Gastroesophageal sphincter (tissue), 4 donors: Measurements from ENCODE around the gene ERC1. TPM values are rescaled to one million over a fixed set of nuclear protein-coding genes. Genes with fewer than 3 reads are reported as not detected.

Experiments
- ATAC-seq: fragments of 150-250 bp; one replicate; pipeline ENCODE4 v1.9.1; 2016; ENCODE audit warnings: mild to moderate bottlenecking, moderate library complexity
- H3K27ac ChIP-seq, 4 donors: fragments of 200-600 bp; sonication (generic) in 3 of 4; 1 replicate in 3 of 4; 2 replicates in 1 of 4; pipeline ENCODE4 v1.5.1; 2016 to 2019
- H3K27me3 ChIP-seq: fragments of 200-600 bp; sonication (generic); one replicate; pipeline ENCODE4 v1.5.1; 2019
- H3K36me3 ChIP-seq, 2 donors: fragments of 200-600 bp; sonication (generic); one replicate each; pipeline ENCODE4 v1.5.1; 2019; ENCODE audit warnings: control low read depth in 1 of 2
- H3K4me1 ChIP-seq, 3 donors: fragments of 200-600 bp; sonication (generic); 1 replicate in 2 of 3; 2 replicates in 1 of 3; pipeline ENCODE4 v1.5.1; 2016 to 2019; ENCODE audit warnings: control low read depth in 2 of 3
- H3K4me3 ChIP-seq, 2 donors: fragments of 200-600 bp; sonication (generic); one replicate each; pipeline ENCODE4 v1.5.1; 2019; ENCODE audit warnings: mild to moderate bottlenecking in 1 of 2, moderate library complexity in 1 of 2
- H3K9me3 ChIP-seq, 3 donors: fragments of 200-600 bp; sonication (generic); one replicate each; pipeline ENCODE4 v1.5.1; 2017 to 2019; ENCODE audit warnings: control low read depth in 2 of 3
- EP300 ChIP-seq: sonication (generic); formaldehyde crosslinking; IDR thresholded peaks from one replicate; pipeline ENCODE4 v1.6.1; 2017; ENCODE audit warnings: antibody characterized with exemption, mild to moderate bottlenecking
- POLR2A ChIP-seq, 2 donors: fragments of 450-650 bp; IDR thresholded peaks; one replicate each; pipeline ENCODE4 v1.6.1; 2017; ENCODE audit warnings: antibody characterized with exemption in 2 of 2, mild to moderate bottlenecking in 2 of 2, moderate library complexity in 1 of 2
- POLR2AphosphoS5 ChIP-seq: sonication (generic); formaldehyde crosslinking; IDR thresholded peaks from one replicate; pipeline ENCODE4 v1.6.1; 2017; ENCODE audit warnings: antibody characterized with exemption
- WGBS, 2 donors: methylation state at CpG; one replicate each; pipeline ENCODE4 v1.1.5; 2018; ENCODE audit warnings: low coverage in 1 of 2; 5-methylcytosine and 5-hydroxymethylcytosine counted together
- total RNA-seq, 4 donors: library from RNA; depleted of rRNA; stranded (reverse); fragments of >200 nt; gene quantifications; one replicate each; pipeline ENCODE4 v1.1.0, GENCODE V29; 2016
- TF ChIP-seq, protein P1 (sequence below), 4 experiments: fragments of 200-600 bp in 2 of 4; fragments of 450-650 bp in 2 of 4; sonication (generic) in 1 of 4; IDR thresholded peaks; one replicate each; pipeline ENCODE4 v1.5.1; 2017 to 2019; ENCODE audit warnings: antibody characterized with exemption in 4 of 4, mild to moderate bottlenecking in 2 of 4, moderate library complexity in 2 of 4

The ERC1 gene
- total RNA-seq, 4 donors from 2014 or later: 38.3 to 80.2 (median 58.4) TPM

DNA sequence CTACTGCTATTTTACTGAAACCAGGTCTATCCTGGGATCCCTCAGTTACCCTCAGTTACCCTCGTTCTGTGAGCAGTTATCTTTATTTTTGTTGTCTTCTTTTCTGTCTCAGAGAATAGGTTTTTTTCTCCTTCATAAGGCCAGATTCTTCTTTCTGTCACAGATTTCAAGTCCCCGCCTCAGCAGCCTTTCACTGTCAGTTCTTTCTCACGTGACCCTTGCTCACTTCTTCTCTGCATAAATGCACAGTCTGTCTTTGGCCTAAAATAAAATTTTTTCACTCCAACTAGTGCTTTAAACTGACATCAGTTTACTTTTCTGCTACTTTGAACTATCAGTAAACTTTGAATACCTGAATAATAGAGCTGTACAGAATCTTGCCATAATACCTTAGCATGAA, 299.7 kb downstream of the ERC1 start:
- H3K4me3 ChIP-seq: no peak overlapping the region
- no peak for ATAC-seq
- 79 to 90% methylated on average over 2 to 3 of the region's 3 CpGs for WGBS, 2 donors

DNA sequence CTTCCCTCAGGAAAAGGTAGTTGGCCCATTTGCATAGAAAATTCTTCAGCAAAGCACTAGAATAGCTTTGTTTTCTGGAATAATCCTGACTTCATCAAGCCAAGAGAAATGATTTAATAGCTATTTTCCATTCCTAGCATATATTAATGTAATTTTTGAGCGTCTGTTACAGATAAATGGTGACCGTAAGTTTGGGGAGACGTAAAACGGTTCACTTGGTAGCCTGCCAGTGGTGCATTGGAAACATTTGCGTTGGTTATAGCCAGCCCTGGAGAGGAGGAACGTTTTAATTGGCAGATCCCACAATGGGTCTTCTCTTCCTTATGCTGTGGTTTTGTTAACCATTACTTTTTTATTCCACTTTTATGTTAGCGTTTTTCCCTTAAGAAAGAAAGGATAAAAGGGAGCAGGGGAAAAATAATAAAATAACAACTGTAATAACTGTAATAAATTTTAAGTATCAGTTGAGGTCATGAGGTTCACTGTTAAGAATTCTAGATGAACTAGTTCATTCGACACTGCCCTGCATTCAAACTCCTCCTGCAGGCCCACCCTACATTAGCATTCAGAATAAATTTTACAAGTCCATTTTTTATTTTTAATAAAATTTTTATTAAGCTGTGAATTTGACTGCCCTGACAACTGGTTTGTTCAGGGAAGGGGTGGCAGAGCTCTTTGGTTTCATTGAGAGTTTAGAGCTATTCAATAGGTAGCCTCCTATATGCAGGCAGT, 300.7 kb downstream of the ERC1 start:
- H3K9me3 ChIP-seq: no peaks in the 10 kb centered on the region
- WGBS, 2 donors: 53 to 63% methylated on average over 8 of the region's 8 CpGs
- peaks cover 0 to 9% (median 0%) of the 10 kb centered on the region in 3 donors for H3K4me1 ChIP-seq
- no peak overlapping the region for H3K4me3 ChIP-seq
- H3K27me3 ChIP-seq: no peaks in the 10 kb centered on the region
- no peak for ATAC-seq
- TF ChIP-seq POLR2A (IDR thresholded peaks at IDR 0.05) (no peak), EP300 (no peak), POLR2AphosphoS5 (no peak)
- TF ChIP-seq, protein P1, sequence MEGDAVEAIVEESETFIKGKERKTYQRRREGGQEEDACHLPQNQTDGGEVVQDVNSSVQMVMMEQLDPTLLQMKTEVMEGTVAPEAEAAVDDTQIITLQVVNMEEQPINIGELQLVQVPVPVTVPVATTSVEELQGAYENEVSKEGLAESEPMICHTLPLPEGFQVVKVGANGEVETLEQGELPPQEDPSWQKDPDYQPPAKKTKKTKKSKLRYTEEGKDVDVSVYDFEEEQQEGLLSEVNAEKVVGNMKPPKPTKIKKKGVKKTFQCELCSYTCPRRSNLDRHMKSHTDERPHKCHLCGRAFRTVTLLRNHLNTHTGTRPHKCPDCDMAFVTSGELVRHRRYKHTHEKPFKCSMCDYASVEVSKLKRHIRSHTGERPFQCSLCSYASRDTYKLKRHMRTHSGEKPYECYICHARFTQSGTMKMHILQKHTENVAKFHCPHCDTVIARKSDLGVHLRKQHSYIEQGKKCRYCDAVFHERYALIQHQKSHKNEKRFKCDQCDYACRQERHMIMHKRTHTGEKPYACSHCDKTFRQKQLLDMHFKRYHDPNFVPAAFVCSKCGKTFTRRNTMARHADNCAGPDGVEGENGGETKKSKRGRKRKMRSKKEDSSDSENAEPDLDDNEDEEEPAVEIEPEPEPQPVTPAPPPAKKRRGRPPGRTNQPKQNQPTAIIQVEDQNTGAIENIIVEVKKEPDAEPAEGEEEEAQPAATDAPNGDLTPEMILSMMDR (IDR thresholded peaks at IDR 0.05): no peak
- peaks cover 0 to 10% of the 10 kb centered on the region in 2 donors for H3K36me3 ChIP-seq
- no peak overlapping the region for H3K27ac ChIP-seq

More for the DNA sequence above, 299.7 kb downstream of the ERC1 start:
- Histone ChIP-seq H3K27ac (no peak overlapping the region), H3K27me3 (no peaks in the 10 kb centered on the region), H3K9me3 (no peaks in the 10 kb centered on the region), H3K36me3 (peaks cover 0 to 10% of the 10 kb centered on the region in 2 donors), H3K4me1 (peaks cover 0 to 9% (median 0%) of the 10 kb centered on the region in 3 donors)
- TF ChIP-seq EP300: no peak
- TF ChIP-seq POLR2AphosphoS5: no peak

DNA sequence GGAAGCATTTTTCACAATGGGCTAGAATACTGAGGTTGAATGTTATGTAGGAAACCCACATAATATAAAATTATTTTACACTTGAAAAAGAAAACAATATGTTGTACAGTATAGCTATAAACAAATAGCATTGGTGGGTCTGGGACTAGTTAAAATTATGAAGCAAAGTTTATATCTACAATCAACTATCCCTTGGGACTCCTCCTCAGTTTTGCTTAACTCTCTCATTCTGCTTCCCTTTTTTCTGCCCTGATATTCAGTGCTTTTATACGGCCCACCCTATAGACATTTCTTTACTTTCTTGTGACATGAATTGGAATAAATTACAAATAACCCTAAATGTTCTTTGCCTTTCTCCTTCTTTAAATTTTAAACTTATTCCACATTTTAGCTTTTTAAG, 302.9 kb downstream of the ERC1 start:
- Histone ChIP-seq H3K4me3 (no peak overlapping the region), H3K9me3 (no peaks in the 10 kb centered on the region), H3K4me1 (peaks cover 0 to 9% (median 0%) of the 10 kb centered on the region in 3 donors), H3K36me3 (peaks cover 0 to 10% of the 10 kb centered on the region in 2 donors), H3K27me3 (no peaks in the 10 kb centered on the region), H3K27ac (no peak overlapping the region)
- TF ChIP-seq, protein P1 (IDR thresholded peaks at IDR 0.05): no peak
- no peak for TF ChIP-seq EP300
- no peak for TF ChIP-seq POLR2A (IDR thresholded peaks at IDR 0.05)
- TF ChIP-seq POLR2AphosphoS5: no peak
- no peak for ATAC-seq
- 77 to 88% methylated on average over 1 of the region's 1 CpG for WGBS, 2 donors

DNA sequence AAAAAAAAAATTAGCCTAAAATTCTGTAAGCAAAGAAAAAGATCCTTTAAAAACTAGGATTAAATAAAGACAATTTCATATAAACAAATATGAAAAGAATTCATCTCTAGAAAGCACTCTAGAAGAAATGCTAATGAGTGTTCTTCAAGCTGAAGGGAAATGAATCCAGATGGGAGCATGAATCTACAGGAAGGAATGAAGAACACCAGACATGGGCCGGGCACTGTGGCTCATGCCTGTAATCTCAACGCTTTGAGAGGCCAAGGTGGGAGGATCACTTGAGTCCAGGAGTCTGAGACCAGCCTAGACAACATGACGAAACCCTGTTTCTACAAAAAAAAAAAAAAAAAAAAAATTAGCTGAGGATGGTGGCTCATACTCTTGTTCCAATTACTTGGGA, 306.2 kb downstream of the ERC1 start:
- Histone ChIP-seq H3K4me1 (no peaks in the 10 kb centered on the region), H3K36me3 (peaks cover 0 to 7% of the 10 kb centered on the region in 2 donors), H3K27ac (no peak overlapping the region), H3K9me3 (no peaks in the 10 kb centered on the region), H3K27me3 (no peaks in the 10 kb centered on the region), H3K4me3 (no peak overlapping the region)
- TF ChIP-seq POLR2A (IDR thresholded peaks at IDR 0.05) (no peak), POLR2AphosphoS5 (no peak), EP300 (no peak)
- TF ChIP-seq, protein P1 (IDR thresholded peaks at IDR 0.05): no peak
- WGBS, 2 donors: 82 to 89% methylated on average over 2 to 3 of the region's 3 CpGs
- no peak for ATAC-seq

DNA sequence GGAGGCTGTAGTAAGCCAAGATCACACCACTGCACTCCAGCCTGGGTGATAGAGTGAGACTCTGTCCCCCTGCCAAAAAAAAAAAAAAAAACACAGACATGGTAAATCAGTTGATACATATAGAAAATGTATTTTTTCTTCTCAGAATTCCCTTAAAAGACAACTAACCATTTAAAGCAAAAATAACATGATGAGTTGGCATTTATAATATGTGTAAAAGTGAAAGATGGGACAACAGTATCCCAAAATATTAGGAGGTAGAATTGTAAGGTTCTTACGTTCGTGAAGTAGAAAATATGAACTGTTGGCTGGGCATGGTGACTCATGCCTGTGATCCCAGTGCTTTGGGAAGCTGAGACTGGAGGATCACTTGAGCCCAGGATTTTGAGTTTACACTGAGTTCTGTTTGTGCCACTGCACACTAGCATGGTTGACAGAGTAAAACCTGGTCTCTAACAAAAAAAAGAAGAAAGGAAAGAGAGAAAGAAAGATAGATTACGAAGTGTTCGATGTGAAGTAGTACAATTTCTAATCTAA, 306.7 kb downstream of the ERC1 start:
- TF ChIP-seq POLR2A (IDR thresholded peaks at IDR 0.05): no peak
- no peak for TF ChIP-seq POLR2AphosphoS5
- TF ChIP-seq, protein P1 (IDR thresholded peaks at IDR 0.05): no peak
- no peak for TF ChIP-seq EP300
- no peak for ATAC-seq
- Histone ChIP-seq H3K4me3 (no peak overlapping the region), H3K9me3 (no peaks in the 10 kb centered on the region), H3K27ac (no peak overlapping the region), H3K27me3 (no peaks in the 10 kb centered on the region), H3K4me1 (no peaks in the 10 kb centered on the region), H3K36me3 (peaks cover 0 to 7% of the 10 kb centered on the region in 2 donors)
- 88 to 100% methylated on average over 2 to 4 of the region's 4 CpGs for WGBS, 2 donors
